Mucosa of rectum (tissue), 2 donors: Measurements from ENCODE around the gene FUS.
"Not testable (repeated sequence)": the region's sequence is repeated elsewhere in the genome, so short reads cannot be mapped to it uniquely, and the experiment has no call there.

Experiments used
- H3K27ac ChIP-seq, 2 donors: one replicate each; pipeline ENCODE4 v1.7.0; 2013; ENCODE audit warnings: inconsistent platforms in 2 of 2, low read depth in 2 of 2, low read length in 2 of 2
- H3K27me3 ChIP-seq, 2 donors: one replicate each; pipeline ENCODE4 v1.7.0; 2013; ENCODE audit warnings: low read length in 2 of 2; ENCODE audit not compliant: control insufficient read depth in 2 of 2, insufficient read depth in 2 of 2
- H3K36me3 ChIP-seq, 2 donors: one replicate each; pipeline ENCODE4 v1.7.0; 2013; ENCODE audit warnings: low read length in 2 of 2; ENCODE audit not compliant: control insufficient read depth in 2 of 2, insufficient read depth in 2 of 2
- H3K4me1 ChIP-seq, 2 donors: one replicate each; pipeline ENCODE4 v1.7.0; 2013; ENCODE audit warnings: low read length in 2 of 2, mild to moderate bottlenecking in 1 of 2; ENCODE audit not compliant: control insufficient read depth in 2 of 2, insufficient read depth in 2 of 2
- H3K4me3 ChIP-seq, 2 donors: one replicate each; pipeline ENCODE4 v1.7.0; 2013; ENCODE audit warnings: low read length in 2 of 2
- H3K9ac ChIP-seq, 2 donors: one replicate each; pipeline ENCODE4 v1.7.0; 2013; ENCODE audit warnings: low read length in 2 of 2, low read depth in 1 of 2, mild to moderate bottlenecking in 1 of 2
- H3K9me3 ChIP-seq, 2 donors: one replicate each; pipeline ENCODE4 v1.7.0; 2013; ENCODE audit warnings: low read length in 2 of 2; ENCODE audit not compliant: control insufficient read depth in 2 of 2
- donor health status: healthy.
- donor health status: Normal muscosa, but diverticular disease.

FUS gene

GRCh38 chr16:31193874-31194273 is 13.9 kb downstream of the FUS start:
- no peaks in the 10 kb centered on the region for H3K9me3 ChIP-seq
- no peak overlapping the region for H3K27ac ChIP-seq
- H3K4me1 ChIP-seq = peaks cover 0 to 2% of the 10 kb centered on the region in 2 donors
- no peak overlapping the region for H3K4me3 ChIP-seq
- H3K36me3 ChIP-seq = peaks cover 63 to 74% of the 10 kb centered on the region in 2 donors
- H3K27me3 ChIP-seq = no peaks in the 10 kb centered on the region
- no peak overlapping the region for H3K9ac ChIP-seq

DNA sequence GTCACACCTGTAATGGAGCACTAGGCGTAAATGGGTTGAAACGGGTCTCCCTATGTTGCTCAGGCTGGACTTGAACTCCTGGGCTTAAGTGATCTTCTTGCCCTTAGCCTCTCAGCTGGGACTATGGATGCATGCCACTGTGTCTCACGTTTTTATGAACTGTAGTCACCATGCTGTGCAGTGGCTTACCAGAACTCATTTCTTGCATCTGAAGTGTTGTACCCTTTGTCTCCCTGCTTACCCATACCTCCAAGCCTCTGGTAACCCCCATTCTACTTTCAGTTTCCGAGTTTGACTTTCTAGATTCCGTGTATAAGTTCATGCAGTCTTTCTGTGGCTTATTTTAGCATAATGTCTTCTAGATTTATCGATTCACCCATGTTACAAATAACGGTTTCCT is 15.0 kb downstream of the FUS start:
- peaks cover 0 to 4% of the 10 kb centered on the region in 2 donors for H3K4me1 ChIP-seq
- H3K36me3 ChIP-seq = peaks cover 57 to 65% of the 10 kb centered on the region in 2 donors
- H3K9ac ChIP-seq = no peak overlapping the region
- H3K27ac ChIP-seq = no peak overlapping the region
- no peaks in the 10 kb centered on the region for H3K27me3 ChIP-seq
- no peak overlapping the region for H3K4me3 ChIP-seq
- H3K9me3 ChIP-seq = no peaks in the 10 kb centered on the region

- H3K36me3 ChIP-seq = peaks cover 47 to 55% of the 10 kb centered on the region in 2 donors
- not testable (repeated sequence) for H3K9ac ChIP-seq, H3K4me3 ChIP-seq, H3K27ac ChIP-seq, H3K9me3 ChIP-seq, H3K27me3 ChIP-seq, H3K4me1 ChIP-seq
These were observed 15.9 kb downstream of the FUS start for GRCh38 chr16:31195861-31196260.

- Histone ChIP-seq H3K36me3 (peaks cover 41 to 49% of the 10 kb centered on the region in 2 donors), H3K4me1 (peaks cover 13 to 15% of the 10 kb centered on the region in 2 donors)
These were observed 16.6 kb downstream of the FUS start for GRCh38 chr16:31196324-31197088.

DNA sequence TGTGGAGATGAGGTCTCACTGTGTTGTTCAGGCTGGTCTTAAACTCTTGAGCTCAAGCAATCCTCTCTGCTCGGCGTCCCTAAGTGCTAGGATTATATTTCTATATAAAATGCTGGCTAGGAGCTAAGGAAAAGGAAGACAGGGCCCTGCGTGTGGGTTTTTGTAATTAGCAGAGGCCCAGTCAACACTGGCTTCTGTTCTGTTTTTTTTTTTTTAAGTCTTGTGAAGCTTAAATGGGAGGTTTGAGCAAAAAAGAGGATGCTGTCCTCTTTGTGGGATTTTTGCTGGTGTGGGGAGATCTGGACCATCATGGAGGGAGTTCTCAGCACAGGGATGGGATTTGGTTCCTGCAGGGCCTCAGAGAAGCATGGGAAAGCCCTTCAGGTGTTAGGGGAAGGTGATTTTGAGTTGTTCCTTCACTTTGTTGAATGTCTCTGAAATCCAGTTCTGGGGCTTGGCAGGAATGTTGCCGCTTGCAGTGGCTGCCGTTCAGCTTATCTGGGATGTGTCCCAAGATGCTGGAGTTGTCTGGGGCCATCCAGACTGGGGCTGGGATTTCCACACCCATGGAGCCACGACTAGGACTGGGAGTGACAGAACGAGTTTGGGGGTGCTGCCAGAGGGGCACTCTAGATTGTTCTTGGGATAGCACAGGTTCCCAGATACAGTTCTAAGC is 18.4 kb downstream of the FUS start:
- Histone ChIP-seq H3K9me3 (no peaks in the 10 kb centered on the region), H3K27me3 (no peaks in the 10 kb centered on the region), H3K9ac (no peak overlapping the region), H3K4me1 (peaks cover 20% of the 10 kb centered on the region in 2 donors), H3K27ac (no peak overlapping the region), H3K4me3 (no peak overlapping the region), H3K36me3 (peaks cover 25 to 31% of the 10 kb centered on the region in 2 donors)

More at GRCh38 chr16:31196324-31197088, 16.6 kb downstream of the FUS start:
- no peak overlapping the region for H3K4me3 ChIP-seq
- no peak overlapping the region for H3K9ac ChIP-seq
- no peaks in the 10 kb centered on the region for H3K27me3 ChIP-seq
- H3K9me3 ChIP-seq = no peaks in the 10 kb centered on the region
- H3K27ac ChIP-seq = no peak overlapping the region

DNA sequence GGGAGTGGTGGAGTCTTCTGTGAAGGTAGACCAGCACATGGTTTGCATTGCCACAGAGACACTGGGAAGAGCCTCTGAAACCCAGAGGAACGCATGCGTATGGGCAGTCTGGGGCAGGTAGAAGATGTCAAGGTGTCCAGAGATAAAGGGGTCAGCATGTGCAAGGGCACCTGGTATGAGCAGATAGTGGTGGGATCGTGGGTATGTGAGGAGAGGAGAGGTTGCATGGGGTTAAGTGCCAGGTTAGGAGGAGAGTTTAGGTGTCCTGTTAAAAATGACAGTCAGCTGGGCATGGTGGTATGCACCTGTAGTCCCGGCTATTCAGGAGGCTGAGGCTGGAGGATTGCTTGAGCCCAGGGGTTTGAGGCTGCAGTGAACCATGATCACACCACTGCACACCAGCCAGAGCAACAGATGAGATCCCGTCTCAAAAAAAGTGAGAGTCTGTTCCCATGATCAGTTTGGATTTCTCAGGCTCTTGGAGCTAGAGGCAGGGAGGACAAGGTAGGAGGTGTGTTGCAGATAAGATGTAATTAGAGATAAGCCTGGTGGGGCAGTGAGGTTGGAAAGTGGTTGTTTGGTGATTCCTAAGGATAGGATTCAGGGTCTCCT is 19.6 kb downstream of the FUS start:
- peaks cover 24 to 25% of the 10 kb centered on the region in 2 donors for H3K4me1 ChIP-seq
- peaks cover 16 to 21% of the 10 kb centered on the region in 2 donors for H3K36me3 ChIP-seq
- H3K27me3 ChIP-seq = no peaks in the 10 kb centered on the region

DNA sequence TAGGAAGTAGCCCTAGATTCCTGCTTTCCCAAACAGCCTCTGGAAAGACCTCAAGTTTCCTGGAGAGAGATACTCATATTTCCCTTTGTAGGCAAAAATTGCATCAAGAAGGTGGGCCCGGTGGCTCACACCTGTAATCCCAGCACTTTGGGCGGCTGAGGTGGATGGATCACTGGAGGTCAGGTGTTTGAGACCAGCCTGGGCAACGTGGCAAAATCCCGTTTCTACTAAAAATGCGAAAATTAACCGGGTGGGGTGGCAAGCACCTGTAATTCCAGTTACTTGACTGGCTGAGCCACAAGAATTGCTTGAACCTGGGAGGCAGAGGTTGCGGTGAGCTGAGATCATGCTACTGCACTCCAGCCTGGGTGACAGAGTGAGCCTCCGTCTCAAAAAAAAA is 20.2 kb downstream of the FUS start:
- H3K4me3 ChIP-seq, H3K9ac ChIP-seq, H3K27me3 ChIP-seq, H3K9me3 ChIP-seq, H3K27ac ChIP-seq: not testable (repeated sequence)
- H3K4me1 ChIP-seq = peaks cover 24 to 25% of the 10 kb centered on the region in 2 donors
- peaks cover 10 to 16% of the 10 kb centered on the region in 2 donors for H3K36me3 ChIP-seq

More for the DNA sequence above, 19.6 kb downstream of the FUS start:
- no peak overlapping the region for H3K27ac ChIP-seq
- no peaks in the 10 kb centered on the region for H3K9me3 ChIP-seq
- H3K9ac ChIP-seq = no peak overlapping the region
- H3K4me3 ChIP-seq = no peak overlapping the region

DNA sequence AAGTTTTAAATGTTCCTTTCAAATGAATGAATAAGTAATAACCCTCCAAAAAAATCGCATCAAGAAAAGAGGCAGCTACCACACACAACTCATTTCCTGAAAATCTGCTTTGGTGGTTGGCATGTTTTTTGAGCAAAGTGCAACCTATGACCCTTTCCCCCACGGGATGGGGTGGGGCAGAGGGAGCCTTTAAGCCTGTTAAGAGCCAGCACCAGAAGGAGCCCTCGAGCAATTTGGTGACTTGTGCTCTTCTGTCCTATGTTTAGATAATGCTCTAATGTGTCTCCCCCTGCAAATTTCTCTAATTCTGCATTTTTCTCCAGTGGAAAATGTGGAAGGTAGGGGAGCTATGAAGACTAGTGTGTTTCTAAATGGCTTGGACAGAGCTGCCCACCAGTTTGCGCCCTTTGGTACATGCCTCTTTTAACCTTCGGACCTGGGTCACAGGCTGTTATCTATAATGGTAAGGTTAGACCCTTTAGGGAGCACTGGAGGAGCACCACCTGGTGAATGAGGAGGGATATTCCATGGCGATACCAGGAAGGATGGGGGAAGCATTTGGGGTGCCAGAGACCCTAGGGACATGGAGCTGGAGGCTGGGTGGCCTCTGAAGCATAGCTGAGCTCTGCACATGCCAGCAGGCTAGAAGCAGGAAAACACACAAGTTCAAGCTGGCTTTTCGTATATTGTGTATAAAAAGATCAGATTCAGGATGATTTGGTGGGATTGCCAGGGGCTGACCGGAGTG is 21.1 kb downstream of the FUS start:
- peaks cover 24 to 25% of the 10 kb centered on the region in 2 donors for H3K4me1 ChIP-seq
- H3K4me3 ChIP-seq = peak overlapping the region; percentile 87 to 93
- peak overlapping the region; percentile 86 to 87 for H3K27ac ChIP-seq
- no peaks in the 10 kb centered on the region for H3K9me3 ChIP-seq
- peak overlapping the region; percentile 70 to 79 for H3K9ac ChIP-seq
- peaks cover 6 to 7% of the 10 kb centered on the region in 2 donors for H3K36me3 ChIP-seq
- H3K27me3 ChIP-seq = no peaks in the 10 kb centered on the region

GRCh38 chr16:31201582-31202413 is 21.9 kb downstream of the FUS start:
- Histone ChIP-seq H3K27me3 (no peaks in the 10 kb centered on the region), H3K4me1 (peaks cover 24 to 25% of the 10 kb centered on the region in 2 donors), H3K4me3 (peak overlapping the region; percentile 87 to 93), H3K9me3 (no peaks in the 10 kb centered on the region), H3K27ac (peak overlapping the region; percentile 86 to 87), H3K9ac (peak overlapping the region; percentile 70 to 79), H3K36me3 (peaks cover 2 to 4% of the 10 kb centered on the region in 2 donors)
